Measurements from ENCODE around the gene NIPAL1.

NIPAL1 gene

DNA sequence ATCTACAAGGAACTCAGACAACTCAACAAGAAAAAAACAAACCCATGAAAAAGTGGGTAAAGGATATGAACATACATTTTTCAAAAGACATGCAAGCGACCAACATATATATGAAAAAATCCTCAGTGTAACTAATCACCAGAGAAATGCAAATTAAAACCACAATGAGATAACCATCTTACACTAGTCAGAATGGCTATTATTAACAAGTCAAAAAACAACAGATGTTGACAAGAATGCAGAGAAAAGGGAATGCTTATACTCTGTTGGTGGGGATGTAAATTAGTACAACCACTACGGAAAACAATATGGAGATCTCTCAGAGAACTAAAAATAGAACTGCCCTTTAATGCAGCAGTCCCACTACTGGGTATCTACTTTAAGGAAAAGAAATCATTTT is 12.1 kb downstream of the NIPAL1 start:
- no peak for DNase-seq

DNA sequence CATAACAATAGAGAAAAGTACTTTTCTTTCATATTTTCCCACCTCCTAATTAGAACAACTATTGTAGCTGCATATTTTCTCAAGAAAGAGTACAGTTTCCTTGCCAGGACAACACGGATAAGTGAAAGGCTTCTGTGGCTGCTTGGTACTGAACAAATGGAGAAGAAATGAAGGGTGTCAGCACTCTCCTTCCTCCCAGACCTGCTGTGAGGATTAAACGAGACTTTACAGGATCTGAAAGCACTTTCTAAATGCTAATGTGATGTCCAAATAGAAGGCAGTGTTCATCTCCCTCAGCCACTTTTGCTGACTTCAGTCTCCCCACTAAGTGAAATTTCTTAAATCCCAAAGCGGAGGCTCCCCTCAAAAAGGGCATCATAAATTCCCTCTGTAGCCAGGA is 13.9 kb downstream of the NIPAL1 start:
- DNase-seq = no peak

DNA sequence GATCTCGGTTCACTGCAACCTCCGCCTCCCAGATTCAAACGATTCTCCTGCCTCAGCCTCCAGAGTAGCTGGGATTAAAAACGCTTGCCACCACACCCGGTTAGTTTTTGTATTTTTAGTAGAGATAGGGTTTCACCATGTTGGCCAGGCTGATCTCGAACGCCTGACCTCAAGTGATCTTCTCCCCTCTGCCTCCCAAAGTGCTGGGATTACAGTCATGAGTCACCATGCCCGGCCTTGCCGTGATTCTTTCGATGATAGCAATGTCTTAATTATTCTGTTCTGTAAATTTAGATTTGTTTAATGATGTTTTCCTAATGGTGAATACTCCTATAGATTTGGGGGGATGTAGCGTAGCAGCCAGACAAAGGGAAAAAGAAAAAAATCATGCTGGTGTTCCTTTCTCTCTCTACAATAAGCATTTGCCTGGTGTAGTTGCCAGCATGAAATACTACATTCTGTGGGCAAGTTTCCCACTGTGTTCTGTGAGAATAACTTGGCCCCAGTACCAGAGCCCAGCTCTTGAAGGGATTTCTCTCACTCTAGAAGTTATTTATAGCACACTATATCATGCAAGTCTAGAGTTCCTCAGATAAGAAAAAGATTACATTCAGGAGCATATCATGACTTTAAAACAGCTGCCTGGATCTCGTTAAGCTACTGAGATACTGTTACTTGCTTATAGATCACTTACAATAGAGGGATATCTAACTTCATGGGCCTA is 15.4 kb downstream of the NIPAL1 start:
- no peak for DNase-seq

DNA sequence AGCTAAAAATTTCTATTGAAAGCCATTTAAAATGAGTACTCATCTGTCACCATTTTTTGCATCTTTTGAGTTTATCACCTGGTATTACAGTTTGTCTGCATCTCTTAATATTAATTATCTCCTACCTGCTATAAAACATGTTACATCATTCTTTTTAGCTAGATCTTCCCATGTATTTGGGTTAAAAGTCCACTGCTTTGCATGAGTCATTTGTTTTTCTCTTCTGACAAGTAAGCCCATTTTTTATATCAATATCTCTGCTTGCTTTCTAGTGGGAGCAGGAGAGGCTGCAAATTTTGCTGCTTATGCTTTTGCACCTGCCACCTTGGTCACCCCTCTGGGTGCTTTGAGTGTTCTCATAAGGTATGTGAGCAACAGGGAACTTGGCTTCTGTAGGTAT is 16.1 kb downstream of the NIPAL1 start:
- DNase-seq = no peak

DNA sequence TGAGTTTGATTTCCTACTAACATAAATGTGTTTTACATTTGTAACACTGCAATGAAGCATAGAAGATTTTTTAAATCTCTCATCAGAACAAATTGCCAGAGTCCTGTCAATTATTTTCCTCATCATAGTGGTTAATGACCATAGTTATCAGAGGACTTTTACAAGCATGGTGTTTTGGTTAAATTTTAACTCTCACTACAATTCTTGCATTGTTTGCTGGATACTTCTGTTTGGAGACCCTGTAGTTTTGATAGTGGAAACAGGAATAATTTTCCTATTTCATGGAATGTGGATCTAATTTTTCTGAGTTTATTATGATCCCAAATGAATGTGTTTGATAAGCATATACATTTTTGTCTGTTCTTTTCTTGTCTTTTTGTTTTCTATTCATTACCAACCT is 16.8 kb downstream of the NIPAL1 start:
- no peak for DNase-seq

DNA sequence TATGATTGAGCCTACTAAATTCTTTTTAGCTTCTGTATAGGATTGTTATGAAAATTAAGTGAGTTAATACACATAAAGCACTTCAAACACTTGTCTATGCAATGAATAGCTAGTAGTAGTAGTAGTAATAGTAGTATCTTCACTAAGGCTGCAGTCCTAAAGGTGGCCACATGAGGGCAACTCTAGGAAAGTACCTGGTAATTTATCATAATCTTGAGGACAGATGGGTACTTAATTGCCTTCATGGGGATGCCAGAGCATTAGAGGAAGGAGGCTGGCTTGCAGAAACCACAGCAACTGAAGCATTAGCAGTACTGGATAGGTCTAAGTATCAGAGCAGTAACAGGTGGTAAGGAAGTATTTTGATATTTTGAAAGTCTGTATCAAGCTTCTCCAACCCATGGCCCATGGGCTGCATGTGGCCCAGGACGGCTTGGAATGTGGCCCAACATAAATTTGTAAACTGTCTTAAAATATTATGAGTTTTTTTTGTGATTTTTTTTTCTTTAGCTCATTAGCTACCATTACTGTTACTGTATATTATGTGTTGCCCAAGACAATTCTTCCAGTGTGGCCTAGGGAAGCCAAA is 17.3 kb downstream of the NIPAL1 start:
- no peak for DNase-seq

DNA sequence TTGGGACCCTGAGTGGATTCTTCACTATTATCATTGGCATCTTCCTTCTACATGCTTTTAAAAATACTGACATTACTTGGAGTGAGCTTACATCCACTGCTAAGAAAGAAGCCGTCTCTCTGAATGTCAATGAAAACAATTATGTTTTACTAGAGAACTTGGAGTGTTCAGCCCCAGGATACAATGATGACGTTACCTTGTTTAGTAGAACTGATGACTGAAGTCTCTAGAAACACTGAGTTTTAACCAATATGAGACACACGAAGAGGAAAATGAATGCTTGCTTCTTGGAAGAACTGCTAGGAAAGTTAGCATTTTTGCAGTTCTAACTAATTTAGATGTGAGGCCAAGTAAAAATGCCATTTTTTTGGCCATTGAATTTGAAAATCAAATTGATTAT is 19.4 kb downstream of the NIPAL1 start:
- no peak for DNase-seq

DNA sequence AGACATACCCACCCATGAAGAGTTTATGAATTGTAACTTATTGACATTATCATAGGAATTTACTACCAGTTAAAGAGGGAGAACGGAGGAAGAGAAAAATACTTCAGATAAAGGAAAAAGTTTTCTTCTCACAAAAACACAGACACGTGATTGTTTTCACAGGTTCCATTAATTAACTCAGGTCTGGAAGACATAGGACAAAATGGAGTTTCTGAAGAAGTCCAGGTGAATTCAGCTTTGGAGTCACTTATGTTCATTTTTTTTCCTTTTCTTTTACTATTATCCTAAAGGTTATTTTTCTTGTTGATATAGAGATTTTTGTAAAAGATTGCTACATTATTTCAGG is 20.5 kb downstream of the NIPAL1 start:
- DNase-seq = no peak

DNA sequence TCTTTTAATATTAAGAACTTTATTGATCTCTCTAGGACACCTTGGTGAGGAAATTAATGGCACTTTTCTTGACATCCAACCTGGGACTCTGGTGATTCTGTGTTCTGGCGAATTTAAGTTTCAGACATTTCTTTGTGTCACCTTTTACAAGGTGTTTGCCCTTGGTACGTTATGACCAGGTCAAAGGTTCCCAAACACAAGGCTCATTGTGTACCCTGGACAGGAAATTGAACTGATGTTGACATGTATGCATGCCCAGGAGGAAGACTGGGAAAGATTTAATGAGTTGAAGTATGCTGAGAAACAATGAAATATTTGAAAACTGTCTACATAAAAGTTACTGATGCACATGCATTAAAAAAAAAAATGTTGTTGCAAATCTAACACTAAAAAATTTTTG is 22.1 kb downstream of the NIPAL1 start:
- no peak for DNase-seq

DNA sequence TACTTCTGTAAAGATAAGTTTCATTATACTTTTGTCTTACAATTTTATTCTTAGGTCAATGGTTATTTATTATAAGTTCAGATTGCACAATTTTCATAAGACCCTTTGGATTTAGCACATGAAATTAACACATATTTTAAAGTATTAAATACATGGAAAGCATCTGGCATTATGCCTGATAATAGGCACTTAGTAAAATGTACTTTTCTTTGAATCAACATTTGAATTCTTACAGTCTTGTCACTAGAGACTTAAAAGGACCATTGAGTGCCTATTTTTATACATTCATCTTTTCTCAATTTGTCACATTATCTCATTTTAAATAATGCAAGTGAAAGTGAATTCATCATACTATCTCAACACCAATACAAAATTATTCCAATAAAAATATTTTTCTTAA is 23.0 kb downstream of the NIPAL1 start:
- no peak for DNase-seq

DNA sequence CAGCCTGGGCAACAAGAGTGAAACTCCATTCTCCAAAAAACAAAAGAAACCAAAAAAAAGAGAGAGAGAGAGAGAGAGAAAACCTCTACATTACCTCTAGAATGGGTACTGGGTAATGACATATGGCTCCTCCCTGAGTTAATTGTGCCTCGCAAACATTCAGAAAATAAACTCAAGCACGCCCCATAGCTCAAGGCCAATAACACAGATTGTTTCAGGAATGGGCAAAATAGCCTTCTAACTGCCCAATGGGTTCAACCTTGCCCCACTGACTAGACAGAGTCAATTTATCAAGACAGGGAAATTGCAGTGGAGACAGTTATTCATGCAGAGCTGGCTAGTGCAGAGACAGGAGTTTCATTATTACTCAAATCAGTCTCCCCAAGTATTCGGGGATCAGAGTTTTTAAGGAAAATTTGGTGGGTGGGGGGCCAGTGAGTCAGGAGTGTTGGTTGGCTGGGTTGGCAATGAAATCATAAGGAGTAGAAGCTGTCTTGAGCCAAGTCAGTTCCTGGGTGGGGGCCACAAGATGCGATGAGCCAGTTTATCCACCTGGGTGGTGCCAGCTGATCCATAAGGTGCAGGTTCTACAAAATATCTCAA is 25.1 kb downstream of the NIPAL1 start:
- DNase-seq = no peak

DNA sequence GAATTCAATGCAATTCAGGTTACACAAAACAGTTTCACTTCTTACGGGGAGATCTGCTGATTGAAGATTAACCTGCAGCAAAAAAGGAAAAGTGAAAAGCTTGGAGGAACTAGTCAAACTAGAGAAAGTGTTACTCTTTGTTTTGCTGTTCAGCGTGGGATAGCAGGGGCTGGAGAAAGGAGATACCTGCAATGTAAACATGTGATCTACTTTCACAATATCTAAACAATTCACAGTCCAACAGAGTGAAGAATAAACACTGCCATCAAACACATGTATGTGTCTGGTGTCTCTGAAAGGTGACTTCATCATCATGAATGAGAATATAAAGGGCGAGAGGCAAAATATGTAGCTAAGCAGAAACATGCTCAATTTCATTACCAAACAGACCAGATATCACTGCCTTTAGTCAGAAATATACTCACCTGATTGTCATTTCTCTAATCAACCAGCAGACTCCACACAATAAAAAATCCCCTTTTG is 26.4 kb downstream of the NIPAL1 start:
- DNase-seq = no peak

DNA sequence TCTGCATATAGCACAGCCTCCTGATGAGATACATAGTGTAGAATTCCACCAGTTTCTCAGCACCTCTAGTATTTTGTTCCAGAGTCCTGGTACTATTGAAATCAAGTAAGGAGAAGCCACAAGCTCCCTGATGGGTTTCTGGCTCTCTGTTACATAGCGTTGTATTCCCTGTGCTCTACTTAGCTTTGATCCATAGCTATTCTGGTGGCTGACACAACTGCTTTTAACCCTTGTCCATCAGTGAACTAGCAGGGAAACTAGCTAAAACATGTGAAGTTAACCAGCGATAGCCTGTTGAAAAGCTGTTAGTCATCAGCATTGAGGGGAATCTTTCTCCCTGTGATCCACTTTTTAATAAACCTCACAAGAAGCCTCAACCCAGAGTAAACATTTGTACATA is 26.9 kb downstream of the NIPAL1 start:
- no peak for DNase-seq

DNA sequence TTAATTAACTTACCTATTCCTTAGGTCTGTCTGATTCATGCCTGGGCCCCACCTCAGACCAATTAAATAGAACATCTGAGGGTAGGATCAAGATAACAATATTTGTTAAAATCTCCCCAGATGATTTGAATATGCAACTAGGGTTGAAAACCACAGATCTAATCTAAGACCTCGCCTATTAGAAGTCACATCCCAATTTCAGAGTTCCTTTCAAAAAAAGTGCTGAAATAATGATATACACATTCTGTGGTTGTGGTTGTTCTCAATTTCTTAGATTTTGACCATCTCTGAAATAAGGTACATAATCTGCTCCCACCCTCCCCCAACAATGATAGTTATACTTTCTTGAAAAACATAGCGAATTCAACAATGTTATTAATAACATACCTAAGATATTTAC is 27.7 kb downstream of the NIPAL1 start:
- no peak for DNase-seq

DNA sequence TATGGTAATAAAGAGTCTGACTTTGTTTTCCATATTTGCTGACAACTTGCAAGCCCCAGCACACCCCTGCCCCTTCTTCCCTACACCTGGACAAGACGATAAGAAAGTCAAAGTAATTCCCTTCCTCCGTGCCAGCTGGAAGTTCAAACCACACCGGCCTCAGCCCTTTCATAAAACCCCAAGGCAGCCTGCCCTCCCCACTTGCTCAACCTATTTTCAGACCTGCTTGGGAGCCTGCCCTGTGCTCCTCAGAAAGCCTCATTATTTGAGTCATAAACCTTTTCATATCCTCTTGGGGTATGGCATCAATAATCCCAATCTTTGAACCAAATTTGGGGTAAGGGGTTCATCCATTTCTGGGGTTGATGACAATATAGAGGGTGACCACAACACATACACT is 29.5 kb downstream of the NIPAL1 start:
- DNase-seq = no peak

DNA sequence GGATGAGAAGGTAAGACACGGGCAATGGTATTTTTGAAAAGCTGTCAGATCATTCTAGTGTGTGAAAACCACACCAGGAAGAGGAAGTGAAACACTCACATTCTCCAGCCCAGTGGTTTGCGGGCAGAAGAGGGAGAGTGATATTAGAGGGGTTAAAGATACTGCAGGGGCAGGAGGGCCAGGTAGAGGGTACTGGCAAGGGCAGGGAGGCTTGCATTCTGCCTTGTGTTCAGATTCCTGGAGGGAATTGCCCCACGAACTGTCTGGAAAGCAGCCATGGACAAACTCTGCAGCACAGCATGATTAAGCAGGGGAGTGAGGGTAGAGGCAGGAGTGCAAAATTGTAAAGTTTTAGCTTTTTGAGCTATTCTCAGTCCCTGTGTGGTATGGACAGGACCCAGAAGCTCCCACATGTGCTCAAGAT is 30.9 kb downstream of the NIPAL1 start:
- DNase-seq = no peak

DNA sequence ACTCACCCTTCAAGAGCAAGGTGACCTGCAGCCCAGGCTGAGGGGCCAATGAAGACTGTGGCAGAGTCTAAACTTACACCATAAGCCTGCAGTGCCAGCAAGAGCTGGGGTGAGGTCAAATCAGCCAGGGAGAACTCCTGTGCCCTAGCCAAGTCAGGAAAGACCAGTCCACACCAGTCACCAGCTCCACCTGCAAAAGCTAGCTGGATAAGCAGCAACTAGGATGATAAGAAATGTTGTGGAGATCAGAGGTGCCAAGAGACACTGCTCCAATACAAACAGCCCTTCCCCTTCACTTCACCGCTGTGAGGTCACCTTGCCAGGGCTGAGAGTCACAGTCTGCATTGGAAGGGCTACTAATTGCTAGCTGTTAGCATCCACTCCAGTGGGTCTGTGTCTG is 31.3 kb downstream of the NIPAL1 start:
- no peak for DNase-seq

DNA sequence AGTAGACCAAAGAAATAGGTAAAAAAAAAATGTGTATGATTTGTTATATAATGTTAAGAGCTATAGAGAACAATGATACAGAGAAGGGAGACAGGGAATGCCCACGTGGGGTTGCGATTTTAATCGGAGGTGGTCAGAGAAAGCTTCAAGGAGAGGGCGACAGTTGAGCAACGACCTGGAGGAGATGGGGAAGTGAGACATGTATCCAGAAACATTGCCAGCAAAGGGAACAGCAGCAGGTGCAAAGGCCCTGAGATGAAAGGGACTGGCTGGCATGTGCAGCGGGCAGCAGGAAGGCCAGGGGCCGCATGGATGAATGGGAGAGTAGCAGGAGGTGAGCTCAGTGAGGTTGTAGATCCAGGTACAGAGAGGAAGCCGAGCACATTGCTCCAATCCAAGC is 32.9 kb downstream of the NIPAL1 start:
- no peak for DNase-seq

DNA sequence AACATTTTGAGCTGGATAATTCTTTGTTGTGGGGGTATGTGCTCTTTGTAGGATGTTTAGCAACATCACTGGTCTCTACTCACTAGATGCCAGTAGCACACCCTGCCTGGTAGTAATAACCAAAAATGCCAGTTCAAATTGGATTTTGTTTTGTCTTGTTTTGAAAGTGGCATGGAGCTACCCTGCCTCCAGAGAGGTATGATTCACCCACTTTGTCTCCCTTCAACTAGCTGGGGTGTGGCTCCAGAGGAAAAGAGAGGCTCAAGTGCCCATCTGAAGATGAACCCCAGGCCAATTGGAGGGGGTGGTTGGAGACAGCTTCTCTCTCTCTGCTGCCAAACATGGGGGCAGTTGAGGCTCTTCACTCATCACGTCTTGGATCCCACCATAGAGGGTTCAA is 34.5 kb downstream of the NIPAL1 start:
- DNase-seq = no peak

DNA sequence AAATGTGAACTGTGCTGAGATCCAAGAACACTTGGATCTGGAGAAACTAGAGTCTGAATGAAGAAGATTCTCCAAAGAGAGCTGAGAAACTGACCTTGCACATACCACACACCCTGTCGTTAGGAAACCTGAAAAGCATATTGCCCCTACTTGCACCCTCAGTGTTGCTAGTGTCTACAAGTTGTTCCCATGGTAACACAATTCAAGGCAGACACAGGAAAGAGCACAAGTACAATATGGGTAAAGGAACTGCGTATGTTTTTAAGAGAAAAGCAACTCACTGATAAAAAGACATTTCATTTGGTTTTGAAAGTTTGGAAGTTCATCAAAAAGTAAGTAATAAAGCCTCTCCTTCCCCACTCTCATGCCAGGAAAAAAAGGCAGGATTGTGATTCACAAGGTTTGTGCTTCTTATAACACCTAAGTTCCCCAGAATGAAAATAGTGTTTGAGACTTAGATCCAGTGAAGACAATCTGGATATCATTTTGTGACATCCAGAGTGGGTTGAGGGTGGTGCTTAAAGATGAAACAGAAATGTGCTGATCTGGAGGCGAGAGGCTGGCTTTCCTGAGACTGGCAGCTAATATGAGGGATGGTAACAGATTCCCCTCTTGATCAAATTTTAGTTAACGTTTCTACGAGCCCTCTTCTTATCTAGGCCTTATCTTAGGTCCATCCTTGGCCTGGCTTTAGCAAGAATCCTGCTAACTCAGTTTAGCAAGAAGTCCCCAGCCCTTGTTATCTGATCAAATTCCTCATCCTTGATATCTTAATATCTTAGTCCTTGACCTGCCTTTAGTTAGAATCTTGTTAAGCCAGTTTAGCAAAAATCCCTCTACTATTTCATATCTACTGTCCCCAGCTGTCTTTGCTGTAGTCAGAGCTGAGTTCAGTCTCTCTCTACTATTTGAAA is 42.3 kb downstream of the NIPAL1 start:
- no peak for DNase-seq

DNA sequence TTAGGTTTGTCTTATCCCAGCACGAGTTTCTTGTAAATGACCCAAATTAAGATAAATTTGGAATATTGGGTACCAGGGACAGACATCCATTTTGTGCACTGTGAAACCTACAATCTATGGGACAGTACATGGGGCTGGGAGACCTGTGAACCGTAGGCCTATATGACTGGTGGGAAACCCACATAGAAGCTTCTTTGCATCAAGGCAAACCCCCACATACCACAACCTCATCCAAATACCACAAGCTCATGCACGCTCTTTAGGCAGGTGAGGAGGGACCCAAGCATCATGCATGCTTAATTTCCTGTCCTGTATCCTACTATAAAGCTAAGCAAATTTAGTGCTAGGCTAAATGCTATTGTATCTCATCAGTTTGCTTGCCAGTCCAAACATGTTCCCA is 47.8 kb downstream of the NIPAL1 start:
- DNase-seq = no peak

DNA sequence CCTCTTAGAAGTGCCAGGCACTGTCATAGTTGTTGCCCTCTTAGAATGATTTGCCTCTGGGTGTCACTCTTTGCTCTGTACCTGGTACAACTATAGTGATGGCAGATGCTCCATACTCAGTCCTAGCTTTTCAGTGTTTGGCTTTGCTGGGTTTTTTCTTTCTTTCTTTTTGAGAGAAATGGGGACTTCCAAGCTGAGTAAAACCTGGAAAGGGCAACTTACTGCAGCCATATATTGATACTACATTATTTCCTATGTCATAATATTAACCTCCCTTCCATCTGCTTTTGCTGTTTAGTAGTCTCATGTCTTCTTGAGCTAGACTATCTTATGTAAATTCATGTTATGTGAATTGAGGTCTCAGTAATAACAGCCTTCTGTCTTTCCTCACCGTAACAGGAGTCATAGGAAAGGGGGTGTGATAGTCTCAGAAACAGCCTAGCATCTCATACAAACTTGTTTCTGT is 49.0 kb downstream of the NIPAL1 start:
- no peak for DNase-seq

DNA sequence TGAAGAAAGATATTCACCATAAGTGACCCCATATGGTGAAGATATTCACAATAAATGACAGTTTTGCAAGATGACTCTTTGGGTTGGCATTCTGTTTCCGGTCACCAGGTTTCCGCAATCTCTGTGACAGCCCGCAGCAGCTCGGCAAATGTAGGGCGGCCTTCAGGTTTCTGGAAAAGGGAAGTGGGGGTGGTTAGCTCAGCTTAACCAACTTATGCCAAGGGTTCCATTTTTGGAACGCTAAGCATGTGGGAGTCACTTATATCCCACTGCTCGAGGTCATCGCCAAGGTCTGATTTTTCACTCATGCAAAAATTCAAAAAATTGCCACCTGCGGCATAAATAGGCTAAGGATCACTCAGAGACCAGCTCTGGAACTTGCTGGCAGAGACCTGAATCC is 51.0 kb downstream of the NIPAL1 start:
- no peak for DNase-seq

DNA sequence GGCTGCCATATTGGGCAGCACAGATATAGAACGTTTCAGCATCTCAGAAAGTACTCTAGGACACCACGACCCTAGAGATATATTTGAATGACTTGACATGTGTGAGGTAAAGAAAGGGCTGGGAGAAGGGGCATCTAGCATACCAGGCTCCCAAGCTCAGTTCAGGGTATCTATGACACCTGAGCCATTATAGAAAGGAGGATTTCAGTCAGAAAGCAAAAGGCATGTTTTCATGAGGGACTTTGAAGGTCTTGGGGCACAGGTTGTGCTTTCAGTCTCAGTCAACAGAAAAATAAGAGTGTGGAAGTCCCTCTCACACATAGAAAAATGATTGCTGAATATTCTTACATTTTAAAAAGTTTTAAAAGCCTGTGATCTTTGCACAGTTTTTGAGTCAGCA is 51.6 kb downstream of the NIPAL1 start:
- no peak for DNase-seq

All from DMS153 (cell line).